ENCODE data around the gene KDSR. TPM values are rescaled to one million over a fixed set of nuclear protein-coding genes. Genes with fewer than 3 reads are reported as not detected.
A peak's percentile ranks its signal among the peaks of the same experiment; 100 is the strongest.

The KDSR gene
- total and polyA plus RNA-seq, 2 of the 13 experiments (the other 11 are each of a cell fraction or from before 2014, with no cell fraction given): 10.4 to 20.9 TPM

DNA sequence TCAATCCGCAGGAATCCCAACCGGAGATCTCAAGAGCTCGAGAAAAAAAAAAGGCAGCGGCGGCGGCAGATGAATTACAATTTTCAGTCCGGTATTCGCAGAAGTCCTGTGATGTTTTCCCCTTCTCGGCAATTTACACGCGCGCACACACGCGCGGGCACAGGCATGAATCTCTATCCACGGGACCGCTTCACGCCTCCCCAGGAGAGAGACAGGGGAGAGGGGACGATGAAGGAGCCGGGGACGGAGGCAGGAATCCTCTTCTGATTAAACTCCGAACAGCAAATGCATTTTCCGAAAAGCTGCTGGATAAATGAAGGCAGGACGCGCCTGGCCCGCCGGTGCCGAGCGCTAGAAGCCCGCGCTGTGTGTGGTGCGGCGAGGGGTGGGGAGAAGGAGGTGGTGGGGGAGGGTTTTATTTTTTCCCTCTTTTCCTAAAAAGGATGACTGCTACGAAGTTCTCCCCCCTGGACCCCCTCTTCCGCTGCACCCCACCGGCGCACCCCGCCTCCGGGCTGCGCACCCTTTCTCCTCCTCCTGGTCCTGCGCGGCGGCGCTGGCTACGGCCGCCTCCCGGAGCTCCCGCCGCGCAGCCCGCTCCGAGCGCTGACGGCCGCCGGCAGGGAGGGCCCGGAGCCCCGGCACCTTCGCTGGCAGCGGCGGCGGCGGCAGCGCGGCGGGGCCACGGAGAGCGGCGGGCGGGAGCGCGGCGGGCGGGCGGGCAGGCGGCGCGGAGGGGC, 47.5 kb downstream of the KDSR start, which contains the start of gene BCL2:
BCL2 (minus strand) TSS at position 387 of the 740 bp plus-strand sequence.
- ATAC-seq: peak; percentile 49
- POLR2A ChIA-PET: interaction anchor here (2.1 kb wide), 1 partner anchor 48 kb away, joined by 9 read pairs; the partner anchor contains the start of gene KDSR

DNA sequence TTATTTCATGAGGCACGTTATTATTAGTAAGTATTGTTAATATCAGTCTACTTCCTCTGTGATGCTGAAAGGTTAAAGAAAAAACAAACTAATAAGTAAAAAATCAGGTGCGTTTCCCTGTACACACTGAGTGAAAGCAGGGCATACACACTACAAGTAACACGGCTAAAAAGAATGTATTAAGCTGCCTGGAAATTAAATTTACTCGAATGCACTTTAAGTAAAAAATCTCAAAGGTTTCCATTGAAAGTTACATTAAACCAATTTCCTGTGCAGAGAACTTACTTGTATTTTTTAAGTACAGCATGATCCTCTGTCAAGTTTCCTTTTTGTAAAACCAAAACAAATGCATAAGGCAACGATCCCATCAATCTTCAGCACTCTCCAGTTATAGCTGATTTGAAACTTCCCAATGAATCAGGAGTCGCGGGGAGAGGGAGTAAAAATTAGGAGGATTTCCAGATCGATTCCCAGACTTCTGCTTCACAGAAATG, 48.1 kb downstream of the KDSR start:
- ChIA-PET CTCF (ENCODE audit: low intra/inter-chr PET ratio, low total read pairs) (no interaction called here), POLR2A (interaction anchor here (2.1 kb wide), 1 partner anchor 49 kb away, joined by 9 read pairs; the partner anchor contains the start of gene KDSR)
- H3K9ac ChIP-seq (ENCODE audit: insufficient read depth, low read depth, low read length): peak overlapping the region; percentile 15; the same call in 1 of the 2 replicates
- no peak for ATAC-seq
- peaks cover 0 to 26% of the 10 kb centered on the region in 2 experiments; a peak in 4 of 5 replicates for H3K27me3 ChIP-seq (ENCODE audit: control insufficient read depth in 1 of 2, insufficient read depth in 2 of 2, low read length in 2 of 2)
- H4K20me1 ChIP-seq (ENCODE audit: insufficient read depth, low read length): no peaks in the 10 kb centered on the region
- H3K4me2 ChIP-seq (ENCODE audit: low read depth, low read length): peak overlapping the region; percentile 100
- no peaks in the 10 kb centered on the region for H3K9me3 ChIP-seq (ENCODE audit: low read length)
- H3K4me3 ChIP-seq (replicated peaks in 1 of 3; ENCODE audit: insufficient read depth in 1 of 3, low read depth in 2 of 3, low read length in 3 of 3): peak overlapping the region; percentile 67 to 75 (median 75)
- in situ Hi-C loops (cut with HindIII; ENCODE audit: extremely low pct_ligation_motif_present, low pct_unique_long_range_greater_than_20kb) (loop anchor here (10.0 kb wide), 1 partner anchor 184 kb away; no protein-coding TSS in a partner anchor), intact Hi-C loops (cut with micrococcal nuclease; ENCODE audit: unreplicated experiment) (no loop called here)
- H3K79me2 ChIP-seq (ENCODE audit: insufficient read depth, low read length): no peaks in the 10 kb centered on the region
- TSS peak; percentile 48 for BruUV-seq (replicated peaks)
- H2AFZ ChIP-seq (ENCODE audit: low read length): no peak overlapping the region
- H3K27ac ChIP-seq (ENCODE audit: extremely low read length, insufficient read depth, low read length): no peak overlapping the region
- TF ChIP-seq FLYWCH1 (CRISPR knock-in tag; IDR thresholded peaks at IDR 0.05) (no peak), ZNF484 (CRISPR knock-in tag; IDR thresholded peaks at IDR 0.05; ENCODE audit: borderline replicate concordance, low read depth) (no peak), TRIM24 (CRISPR knock-in tag; IDR thresholded peaks at IDR 0.05) (no peak), CBX2 (IDR thresholded peaks at IDR 0.05; ENCODE audit: low read depth, low read length) (peak; percentile 91), CBX2 (CRISPR knock-in tag; IDR thresholded peaks at IDR 0.05; ENCODE audit: low read depth) (no peak)
- TF ChIP-seq, protein P1, sequence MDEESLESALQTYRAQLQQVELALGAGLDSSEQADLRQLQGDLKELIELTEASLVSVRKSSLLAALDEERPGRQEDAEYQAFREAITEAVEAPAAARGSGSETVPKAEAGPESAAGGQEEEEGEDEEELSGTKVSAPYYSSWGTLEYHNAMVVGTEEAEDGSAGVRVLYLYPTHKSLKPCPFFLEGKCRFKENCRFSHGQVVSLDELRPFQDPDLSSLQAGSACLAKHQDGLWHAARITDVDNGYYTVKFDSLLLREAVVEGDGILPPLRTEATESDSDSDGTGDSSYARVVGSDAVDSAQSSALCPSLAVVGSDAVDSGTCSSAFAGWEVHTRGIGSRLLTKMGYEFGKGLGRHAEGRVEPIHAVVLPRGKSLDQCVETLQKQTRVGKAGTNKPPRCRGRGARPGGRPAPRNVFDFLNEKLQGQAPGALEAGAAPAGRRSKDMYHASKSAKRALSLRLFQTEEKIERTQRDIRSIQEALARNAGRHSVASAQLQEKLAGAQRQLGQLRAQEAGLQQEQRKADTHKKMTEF (CRISPR knock-in tag; IDR thresholded peaks at IDR 0.05): no peak
- FAIRE-seq: no peak
- no peak for DNase-seq (ENCODE audit: low spot score)
- 4% methylated on average over 8 of the region's 8 CpGs for WGBS (ENCODE audit: low lambda C conversion rate)
- H3K36me3 ChIP-seq (replicated peaks in 1 of 2; ENCODE audit: control insufficient read depth in 1 of 2, insufficient read depth in 2 of 2, low read length in 2 of 2): no peaks in the 10 kb centered on the region
- H3K4me1 ChIP-seq (ENCODE audit: insufficient read depth, low read length): peaks cover 46% of the 10 kb centered on the region

More for the DNA sequence above, 47.5 kb downstream of the KDSR start, which contains the start of gene BCL2:
- Histone ChIP-seq H3K79me2 (ENCODE audit: insufficient read depth, low read length) (no peaks in the 10 kb centered on the region), H2AFZ (ENCODE audit: low read length) (peak within 1 kb of the TSS; percentile 78), H3K4me1 (ENCODE audit: insufficient read depth, low read length) (peaks cover 46% of the 10 kb centered on the region), H3K27me3 (ENCODE audit: control insufficient read depth in 1 of 2, insufficient read depth in 2 of 2, low read length in 2 of 2) (peaks cover 0 to 26% of the 10 kb centered on the region in 2 experiments; a peak in 4 of 5 replicates), H3K36me3 (replicated peaks in 1 of 2; ENCODE audit: control insufficient read depth in 1 of 2, insufficient read depth in 2 of 2, low read length in 2 of 2) (no peaks in the 10 kb centered on the region), H3K27ac (ENCODE audit: extremely low read length, insufficient read depth, low read length) (no peak within 1 kb of the TSS), H3K4me2 (ENCODE audit: low read depth, low read length) (peak within 1 kb of the TSS; percentile 100), H3K4me3 (replicated peaks in 1 of 3; ENCODE audit: insufficient read depth in 1 of 3, low read depth in 2 of 3, low read length in 3 of 3) (peak within 1 kb of the TSS; percentile 67 to 80 (median 75)), H4K20me1 (ENCODE audit: insufficient read depth, low read length) (no peaks in the 10 kb centered on the region), H3K9me3 (ENCODE audit: low read length) (no peaks in the 10 kb centered on the region), H3K9ac (ENCODE audit: insufficient read depth, low read depth, low read length) (peak within 1 kb of the TSS; percentile 70)
- no TSS peak for BruUV-seq (replicated peaks)
- DNase-seq (ENCODE audit: low spot score) (no peak), FAIRE-seq (no peak)
- in situ Hi-C loops (cut with HindIII; ENCODE audit: extremely low pct_ligation_motif_present, low pct_unique_long_range_greater_than_20kb): loop anchor here (5.0 to 10.0 kb wide), 2 partner anchors 185 to 302 kb away; no protein-coding TSS in a partner anchor
- CTCF ChIA-PET (ENCODE audit: low intra/inter-chr PET ratio, low total read pairs): interaction anchor here (0.9 kb wide), 1 partner anchor 303 kb away, joined by 3 read pairs; no protein-coding TSS in a partner anchor
- WGBS (ENCODE audit: low lambda C conversion rate): under 1% methylated on average over 47 of the region's 78 CpGs
- intact Hi-C loops (cut with micrococcal nuclease; ENCODE audit: unreplicated experiment): loop anchor here (2.0 to 5.0 kb wide), 4 partner anchors 47 to 202 kb away; partner anchors contain the start of genes KDSR and VPS4B
- TF ChIP-seq NFKBIZ (CRISPR knock-in tag; IDR thresholded peaks at IDR 0.05): no peak
- no peak for TF ChIP-seq ZSCAN29 (CRISPR knock-in tag; conservative IDR thresholded peaks at IDR 0.05)
- TF ChIP-seq HNRNPLL (IDR thresholded peaks at IDR 0.05; ENCODE audit: low read depth, low read length, poor library complexity, severe bottlenecking): peak; percentile 65
- TF ChIP-seq CBX2 (IDR thresholded peaks at IDR 0.05; ENCODE audit: low read depth, low read length): peak; percentile 79
- no peak for TF ChIP-seq CBX2 (CRISPR knock-in tag; IDR thresholded peaks at IDR 0.05; ENCODE audit: low read depth)

Data from HepG2 (cell line).